Stomach (tissue), 4 donors: Measurements from ENCODE around the gene B3GNT3.

Experiments
- CTCF ChIP-seq, 7 experiments: fragments of 450-650 bp in 4 of 7; fragments of 200-600 bp in 3 of 7; sonication (generic) in 3 of 7; IDR thresholded peaks; one replicate each; pipeline ENCODE4 v1.5.1; 2016 to 2019; ENCODE audit warnings: antibody characterized with exemption in 7 of 7, control low read depth in 2 of 7, mild to moderate bottlenecking in 1 of 7
- POLR2A ChIP-seq, 4 donors: fragments of 450-650 bp; IDR thresholded peaks; one replicate each; pipeline ENCODE4 v1.6.1; 2016; ENCODE audit warnings: antibody characterized with exemption in 4 of 4, control low read depth in 2 of 4, mild to moderate bottlenecking in 1 of 4, moderate library complexity in 1 of 4

GRCh38 chr19:17780781-17781180 is 14.2 kb upstream of the B3GNT3 start:
- TF ChIP-seq CTCF (IDR thresholded peaks at IDR 0.05) (no peak), POLR2A (IDR thresholded peaks at IDR 0.05) (no peak)
